ENCODE measurements around the gene COQ10A. TPM values are rescaled to one million over a fixed set of nuclear protein-coding genes. Genes with fewer than 3 reads are reported as not detected.
"Not testable (repeated sequence)": the region's sequence is repeated elsewhere in the genome, so short reads cannot be mapped to it uniquely, and the experiment has no call there.

The COQ10A gene
- total RNA-seq, 1 donor from 2014 or later, result 4.6 TPM

DNA sequence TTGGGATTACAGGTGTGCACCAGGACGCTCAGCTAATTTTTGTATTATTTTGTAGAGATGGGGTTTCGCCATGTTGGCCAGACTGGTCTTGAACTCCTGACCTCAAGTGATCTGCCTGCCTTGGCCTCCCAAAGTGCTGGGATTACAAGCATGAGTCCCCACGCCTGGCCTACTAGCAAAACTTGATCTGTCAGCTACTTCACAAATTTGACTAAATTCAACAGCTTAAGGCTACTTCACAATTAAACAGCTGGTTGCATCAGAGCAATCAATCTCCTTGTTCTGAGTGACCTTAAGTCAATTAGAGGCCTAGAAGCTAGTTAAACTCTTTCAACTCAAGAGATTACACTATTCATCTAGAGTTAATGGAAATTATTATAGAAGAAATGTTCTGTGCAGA lies 12.2 kb downstream of the COQ10A start:
- DNase-seq (ENCODE audit: low spot score), result no peak

DNA sequence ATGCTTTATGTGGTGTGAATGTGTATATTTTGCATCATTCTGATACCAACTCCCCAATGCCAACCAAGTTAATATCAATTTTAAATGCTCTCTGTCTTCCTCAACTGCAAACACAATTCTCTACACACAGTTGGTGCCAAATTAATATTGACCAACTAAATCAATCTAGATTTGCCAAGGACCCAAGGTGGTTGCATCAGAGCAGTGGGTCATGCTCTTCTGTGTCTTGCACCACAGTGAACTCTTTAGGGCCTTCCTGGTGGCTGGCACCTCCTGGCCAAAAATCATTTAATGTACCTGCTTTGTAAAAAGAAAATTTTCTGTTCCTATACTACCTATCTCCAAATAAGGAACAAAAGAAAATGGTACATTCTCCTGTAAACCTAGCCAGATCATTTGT lies 14.1 kb downstream of the COQ10A start:
- no peak for DNase-seq (ENCODE audit: low spot score)

GRCh38 chr12:56282030-56282429 lies 15.3 kb downstream of the COQ10A start:
- DNase-seq (ENCODE audit: low spot score), result no peak

DNA sequence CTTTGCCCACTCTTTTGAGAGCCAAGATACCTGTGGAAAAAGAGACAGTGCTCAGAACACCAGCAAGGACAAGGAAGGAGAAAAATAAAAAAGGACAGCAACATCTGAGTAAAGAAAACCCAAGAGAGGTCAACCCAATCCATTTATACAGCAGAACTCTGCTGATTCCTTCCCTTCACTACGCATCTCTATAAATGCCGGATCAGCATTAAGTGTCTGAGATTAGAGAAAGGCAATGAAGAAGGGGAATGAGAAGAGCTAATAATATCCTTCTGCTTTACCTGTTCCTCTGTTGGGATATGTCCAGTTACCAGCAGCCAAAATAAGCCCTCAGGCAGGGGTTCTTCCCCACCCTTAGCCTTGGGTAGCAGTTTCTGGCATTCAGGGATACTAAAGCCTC lies 15.8 kb downstream of the COQ10A start:
- no peak for DNase-seq (ENCODE audit: low spot score)

GRCh38 chr12:56284263-56284662 lies 17.5 kb downstream of the COQ10A start:
- DNase-seq (ENCODE audit: low spot score), result not testable (repeated sequence)

- no peak for DNase-seq (ENCODE audit: low spot score)
Measured at GRCh38 chr12:56286044-56286830, 19.5 kb downstream of the COQ10A start.

DNA sequence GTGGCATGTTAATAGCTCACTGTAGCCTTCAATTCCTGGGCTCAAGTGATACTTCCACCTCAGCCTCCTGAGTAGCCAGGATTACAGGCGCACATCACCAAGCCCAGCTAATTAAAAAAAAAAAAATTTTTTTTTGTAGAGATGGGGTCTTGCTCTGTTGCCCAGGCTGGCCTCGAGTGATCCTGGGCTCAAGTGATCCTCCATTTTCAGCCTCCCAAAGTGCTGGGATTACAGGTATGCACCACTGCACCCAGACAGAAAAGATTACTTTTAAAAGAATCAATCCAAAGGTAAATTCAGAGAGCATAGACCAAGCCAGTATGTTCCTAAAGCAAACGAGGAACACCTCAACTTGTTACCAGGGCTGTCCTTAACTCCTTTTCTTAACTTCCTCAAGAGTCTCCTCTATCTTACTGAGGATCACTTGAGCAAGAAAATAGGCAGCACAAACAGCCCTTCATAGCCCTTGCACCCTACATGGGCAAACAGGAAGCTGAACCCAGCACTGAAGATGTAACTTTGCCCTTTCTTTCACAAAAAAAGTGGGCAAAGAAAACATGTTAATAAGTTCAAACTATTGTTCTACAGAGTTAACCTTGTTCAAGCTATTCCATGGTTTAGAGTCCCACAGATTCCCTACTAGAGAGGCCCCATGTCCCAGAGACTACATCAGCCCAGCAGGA lies 22.1 kb downstream of the COQ10A start:
- DNase-seq (ENCODE audit: low spot score), result no peak

GRCh38 chr12:56293795-56294194 lies 27.1 kb downstream of the COQ10A start:
- no peak for DNase-seq (ENCODE audit: low spot score)

- no peak for DNase-seq (ENCODE audit: low spot score)
Measured at GRCh38 chr12:56296295-56296694, 29.6 kb downstream of the COQ10A start.

GRCh38 chr12:56297400-56297799 lies 30.7 kb downstream of the COQ10A start:
- DNase-seq (ENCODE audit: low spot score), result no peak

GRCh38 chr12:56298828-56299227 lies 32.1 kb downstream of the COQ10A start:
- no peak for DNase-seq (ENCODE audit: low spot score)

- no peak for DNase-seq (ENCODE audit: low spot score)
Measured at GRCh38 chr12:56299308-56299852, 32.6 kb downstream of the COQ10A start.

- DNase-seq (ENCODE audit: low spot score), result peak; percentile 99
Measured at GRCh38 chr12:56299853-56300643, 33.3 kb downstream of the COQ10A start, which contains the start of gene CS. Gene CS (minus strand): TSS chr12:56300330. CDS start chr12:56300201, 129 bp downstream.

GRCh38 chr12:56300644-56301464 lies 34.1 kb downstream of the COQ10A start:
- no peak for DNase-seq (ENCODE audit: low spot score)

- no peak for DNase-seq (ENCODE audit: low spot score)
Measured at GRCh38 chr12:56304276-56304675, 37.5 kb downstream of the COQ10A start.

DNA sequence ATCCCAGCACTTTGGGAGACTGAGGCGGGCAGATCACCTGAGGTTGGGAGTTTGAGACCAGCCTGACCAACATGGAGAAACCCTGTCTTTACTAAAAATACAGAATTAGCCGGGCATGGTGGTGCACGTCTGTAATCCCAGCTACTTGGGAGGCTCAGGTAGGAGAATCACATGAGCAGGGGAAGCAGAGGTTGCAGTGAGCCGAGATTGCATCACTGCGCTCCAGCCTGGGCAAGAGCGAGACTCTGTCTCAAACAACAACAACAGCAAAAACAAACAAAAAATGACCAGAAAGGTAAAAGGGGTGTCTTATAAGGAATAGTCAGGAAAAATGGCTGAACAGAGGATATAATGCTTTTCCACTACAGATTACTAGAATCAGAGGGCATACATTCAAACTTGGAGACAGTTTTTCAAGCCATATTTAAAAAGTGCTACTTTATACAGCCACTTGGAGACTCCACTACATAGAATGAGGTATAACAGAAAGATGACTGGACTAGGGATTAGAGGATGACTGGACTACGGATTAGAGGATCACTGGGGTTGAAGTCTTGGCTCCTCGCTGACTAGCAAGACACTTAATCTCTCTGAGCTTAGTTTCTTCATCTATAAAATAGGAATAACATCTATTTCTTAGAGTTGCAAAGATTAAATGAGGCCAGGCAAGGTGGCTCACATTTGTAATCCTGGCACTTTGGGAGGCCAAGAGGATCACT lies 38.3 kb downstream of the COQ10A start:
- peak; percentile 66 for DNase-seq (ENCODE audit: low spot score)

DNA sequence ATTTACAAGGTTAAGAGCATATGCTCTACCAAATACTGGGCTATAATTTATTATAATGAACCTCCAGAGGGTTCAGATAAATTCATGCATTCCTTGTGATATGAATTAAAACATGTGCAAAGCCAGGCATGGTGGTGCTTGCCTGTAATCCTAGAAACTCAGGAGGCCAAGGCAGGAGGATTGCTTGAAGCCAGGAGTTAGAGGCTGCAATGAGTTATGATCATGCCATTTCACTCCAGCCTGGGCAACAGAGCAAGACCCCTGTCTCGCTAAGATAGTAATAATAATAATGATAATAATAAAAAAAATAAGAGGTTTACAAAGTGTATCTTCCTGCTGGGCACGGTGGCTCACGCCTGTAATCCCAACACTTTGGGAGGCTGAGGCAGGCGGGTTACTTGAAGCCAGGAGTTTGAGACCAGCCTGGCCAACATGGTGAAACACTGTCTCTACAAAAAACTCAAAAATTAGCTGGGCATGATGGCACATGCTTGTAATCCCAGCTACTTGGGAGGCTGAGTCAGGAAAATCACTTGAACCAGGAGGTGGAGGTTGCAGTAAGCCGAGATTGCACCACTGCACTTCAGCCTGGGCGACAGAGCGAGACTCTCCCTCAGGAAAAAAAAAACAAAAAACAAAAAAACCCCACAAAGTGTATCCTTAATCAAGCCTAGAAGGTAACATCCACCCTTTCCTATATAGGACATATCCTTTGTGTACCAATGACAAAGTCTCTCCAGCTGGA lies 40.7 kb downstream of the COQ10A start:
- no peak for DNase-seq (ENCODE audit: low spot score)

- no peak for DNase-seq (ENCODE audit: low spot score)
Measured at GRCh38 chr12:56308714-56309113, 42.0 kb downstream of the COQ10A start.

DNA sequence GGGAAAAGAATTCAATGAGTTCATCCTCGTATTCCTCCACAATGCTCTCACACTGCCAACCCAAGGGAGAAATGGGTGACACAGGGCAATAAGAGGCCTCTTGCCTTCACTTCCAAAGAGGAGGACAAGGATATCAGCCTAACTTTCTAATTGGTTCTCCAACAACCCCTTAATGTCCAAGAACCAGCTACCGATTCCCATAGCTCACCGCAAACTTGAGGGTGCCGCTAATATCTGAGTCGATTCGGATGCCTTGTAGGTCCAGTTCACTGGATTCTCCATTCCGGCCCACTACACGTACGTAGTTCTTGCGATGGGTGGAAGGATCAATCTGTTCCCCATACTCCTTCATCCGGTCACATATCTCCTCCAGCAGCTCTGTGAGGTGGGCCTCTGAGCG lies 44.3 kb downstream of the COQ10A start:
- DNase-seq (ENCODE audit: low spot score), result no peak

DNA sequence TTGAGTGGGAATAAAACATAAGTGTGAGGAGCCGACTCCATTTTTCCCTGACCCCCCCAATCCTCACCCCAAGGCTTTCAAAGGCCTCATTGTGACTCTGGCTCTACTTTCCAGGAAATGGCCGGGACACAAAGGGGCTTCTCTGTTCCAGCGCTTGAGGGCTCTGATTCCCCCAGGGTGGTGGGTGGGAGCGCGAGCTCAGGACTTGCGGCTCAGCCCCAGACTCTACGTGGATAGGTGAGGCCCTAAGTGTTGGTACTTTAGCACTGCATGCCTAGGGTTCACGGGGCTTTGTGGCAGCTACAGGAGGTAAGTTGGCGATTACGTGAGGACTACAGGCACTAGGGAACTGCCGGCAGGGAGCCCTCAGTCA lies 48.5 kb downstream of the COQ10A start:
- no peak for DNase-seq (ENCODE audit: low spot score)

All from umbilical cord (tissue), 2 donors.